HepG2 (cell line): ENCODE data around the gene ME3. TPM values are rescaled to one million over a fixed set of nuclear protein-coding genes. Genes with fewer than 3 reads are reported as not detected.

Experiments
- ATAC-seq: fragments of 200-7000 bp; cut with Tn5 transposase; 3 replicates; pipeline ENCODE4 v1.9.1; 2020; ENCODE audit warnings: mild to moderate bottlenecking, moderate library complexity
- BruUV-seq: library from RNA; stranded (reverse); fragments of 400-500 nt; replicated peaks from 2 replicates; lab custom pipeline; 2021; lab: Mats Ljungman, UMichigan
- CTCF ChIA-PET: fragments of 300-600 bp; formaldehyde crosslinking; extraction: SDS; loops from one replicate; lab custom pipeline; 2021; ENCODE audit warnings: low total read pairs, inconsistent platforms, low intra/inter-chr PET ratio; lab: Yijun Ruan, JAX
- POLR2A ChIA-PET: fragments of 350-600 bp; sonication (Branson Sonifier 250); formaldehyde crosslinking; loops from one replicate; lab custom pipeline; 2020; ENCODE audit warnings: antibody characterized with exemption, inconsistent platforms; lab: Yijun Ruan, JAX
- DNase-seq: peaks from one replicate; pipeline ENCODE4 v3.0.0-alpha.2; 2015; ENCODE audit warnings: low spot score
- FAIRE-seq: peaks from 3 replicates; lab custom pipeline; 2011; peaks lifted over from hg19 to GRCh38; lab: Jason Lieb, UNC
- H2AFZ ChIP-seq: one replicate; pipeline ENCODE4 v1.6.1; 2011; ENCODE audit warnings: low read length, inconsistent platforms
- H3K27ac ChIP-seq: fragments of 300-600 bp; 3 replicates; pipeline ENCODE4 v1.8.0; 2011; ENCODE audit warnings: mixed run types, mild to moderate bottlenecking, mixed read lengths, low read length, inconsistent platforms; ENCODE audit not compliant: insufficient read depth; ENCODE audit errors: extremely low read length
- H3K27me3 ChIP-seq, 2 experiments: fragments of 200-600 bp in 1 of 2; 2 replicates in 1 of 2; 3 replicates in 1 of 2; pipeline versions ENCODE4 v1.6.0 to v1.8.0; 2011; ENCODE audit warnings: low read length in 2 of 2, mild to moderate bottlenecking in 2 of 2, moderate library complexity in 2 of 2, inconsistent platforms in 1 of 2; ENCODE audit not compliant: insufficient read depth in 2 of 2, control insufficient read depth in 1 of 2
- H3K36me3 ChIP-seq, 2 experiments: fragments of 200-600 bp in 1 of 2; replicated peaks in 1 of 2; 2 replicates in 1 of 2; 3 replicates in 1 of 2; pipeline versions ENCODE4 v1.5.1 to v1.8.0; 2011; ENCODE audit warnings: low read length in 2 of 2, inconsistent platforms in 1 of 2; ENCODE audit not compliant: insufficient read depth in 2 of 2, control insufficient read depth in 1 of 2
- H3K4me1 ChIP-seq: 2 replicates; pipeline ENCODE4 v1.5.1; 2012; ENCODE audit warnings: low read length, inconsistent platforms; ENCODE audit not compliant: insufficient read depth
- H3K4me2 ChIP-seq: 2 replicates; pipeline ENCODE4 v1.6.0; 2011; ENCODE audit warnings: low read depth, low read length, inconsistent platforms
- H3K4me3 ChIP-seq, 3 experiments: fragments of 200-600 bp in 1 of 3; sonication (generic), shearing (Covaris generic) in 1 of 3; replicated peaks in 1 of 3; 2 replicates each; pipeline ENCODE4 v1.5.1; 2011 to 2016; ENCODE audit warnings: low read length in 3 of 3, inconsistent platforms in 2 of 3, low read depth in 2 of 3, mild to moderate bottlenecking in 2 of 3, control low read depth in 1 of 3, mixed read lengths in 1 of 3; ENCODE audit not compliant: insufficient read depth in 1 of 3
- H3K79me2 ChIP-seq: one replicate; pipeline ENCODE4 v1.6.1; 2011; ENCODE audit warnings: low read length, inconsistent platforms; ENCODE audit not compliant: insufficient read depth
- H3K9ac ChIP-seq: 2 replicates; pipeline ENCODE4 v1.6.0; 2011; ENCODE audit warnings: mild to moderate bottlenecking, low read depth, low read length, inconsistent platforms; ENCODE audit not compliant: insufficient read depth
- H3K9me3 ChIP-seq: 2 replicates; pipeline ENCODE4 v1.5.1; 2012; ENCODE audit warnings: mild to moderate bottlenecking, low read length
- H4K20me1 ChIP-seq: 2 replicates; pipeline ENCODE4 v1.6.0; 2011; ENCODE audit warnings: inconsistent platforms, mild to moderate bottlenecking, low read length, moderate library complexity; ENCODE audit not compliant: insufficient read depth
- AHR ChIP-seq: IDR thresholded peaks from 2 replicates; pipeline ENCODE4 v1.6.1; 2018; ENCODE audit warnings: missing genetic modification reagents, missing compliant biosample characterization
- BCLAF1 ChIP-seq: fragments of 450-650 bp; IDR thresholded peaks from 2 replicates; pipeline ENCODE4 v1.6.1; 2017; ENCODE audit warnings: mild to moderate bottlenecking
- GATAD2A ChIP-seq: IDR thresholded peaks from 2 replicates; pipeline ENCODE4 v1.6.1; 2016
- HNF4A ChIP-seq: sonication (generic); formaldehyde crosslinking; IDR thresholded peaks from 2 replicates; pipeline ENCODE4 v1.4.0; 2020; ENCODE audit warnings: missing genetic modification reagents
- NAIF1 ChIP-seq: sonication (generic); formaldehyde crosslinking; IDR thresholded peaks from 2 replicates; pipeline ENCODE4 v1.5.0; 2020; ENCODE audit warnings: mild to moderate bottlenecking, missing genetic modification reagents, borderline replicate concordance
- NFIC ChIP-seq: IDR thresholded peaks from 2 replicates; pipeline ENCODE4 v1.6.1; 2012; ENCODE audit warnings: mild to moderate bottlenecking, low read length, inconsistent platforms
- NFRKB ChIP-seq: fragments of 450-650 bp; IDR thresholded peaks from 2 replicates; pipeline ENCODE4 v1.6.1; 2017
- PRDM15 ChIP-seq: sonication (generic); formaldehyde crosslinking; IDR thresholded peaks from 2 replicates; pipeline ENCODE4 v1.4.0; 2020; ENCODE audit warnings: missing genetic modification reagents
- SNRNP70 ChIP-seq: fragments of 200-400 bp; formaldehyde crosslinking; IDR thresholded peaks from 2 replicates; pipeline ENCODE4 v1.6.1; 2017; ENCODE audit warnings: mild to moderate bottlenecking, low read depth, low read length, moderate library complexity
- YEATS2 ChIP-seq: sonication (generic); formaldehyde crosslinking; IDR thresholded peaks from 2 replicates; pipeline ENCODE4 v1.4.0; 2020; ENCODE audit warnings: missing genetic modification reagents, borderline replicate concordance
- ZC3H13 ChIP-seq: sonication (generic); formaldehyde crosslinking; IDR thresholded peaks from 2 replicates; pipeline ENCODE4 v1.8.1; 2023; ENCODE audit warnings: mild to moderate bottlenecking, missing genetic modification reagents, moderate library complexity
- ZNF180 ChIP-seq: sonication (generic); formaldehyde crosslinking; IDR thresholded peaks from 2 replicates; pipeline ENCODE4 v1.4.0; 2020; ENCODE audit warnings: low read depth, missing genetic modification reagents, borderline replicate concordance
- ZNF20 ChIP-seq: sonication (generic); formaldehyde crosslinking; IDR thresholded peaks from 2 replicates; pipeline ENCODE4 v1.4.0; 2020; ENCODE audit warnings: mild to moderate bottlenecking, moderate library complexity, missing genetic modification reagents
- ZNF264 ChIP-seq: sonication (generic); formaldehyde crosslinking; IDR thresholded peaks from 2 replicates; pipeline ENCODE4 v1.4.0; 2020; ENCODE audit warnings: missing genetic modification reagents
- WGBS: methylation state at CpG from one replicate; pipeline ENCODE4 v1.1.6; 2017; ENCODE audit warnings: low lambda C conversion rate; 5-methylcytosine and 5-hydroxymethylcytosine counted together
- in situ Hi-C: cut with HindIII; loops from 2 replicates; pipeline ENCODE4 v1.10.0; 2017; ENCODE audit warnings: low pct_unique_long_range_greater_than_20kb; ENCODE audit not compliant: extremely low pct_ligation_motif_present
- intact Hi-C: fragments of 100-400 bp; cut with micrococcal nuclease; formaldehyde crosslinking; loops from one replicate; pipeline ENCODE4 v1.10.0; 2022; ENCODE audit not compliant: unreplicated experiment
- polyA plus RNA-seq, 8 experiments: library from polyadenylated mRNA; depleted of rRNA in 3 of 8; stranded (reverse) in 7 of 8; unstranded in 1 of 8; fragments of >200 nt; fragmentation: Illumina TruSeq in 4 of 8; extraction: Trizol in 4 of 8; gene quantifications; 2 replicates each; pipeline versions ENCODE4 v1.2.1 to v1.2.3, GENCODE V29; 2011 to 2016; ENCODE audit warnings: low read depth in 4 of 8, missing spikeins in 1 of 8, mixed read lengths in 1 of 8; ENCODE audit not compliant: insufficient read depth in 1 of 8
- total RNA-seq, 5 experiments: library from RNA; depleted of rRNA; stranded (reverse); fragments of >200 nt; fragmentation: Illumina TruSeq; extraction: Trizol; gene quantifications; 2 replicates each; pipeline ENCODE4 v1.2.3, GENCODE V29; 2016; ENCODE audit warnings: low read depth in 1 of 5

The ME3 gene
- total and polyA plus RNA-seq, 2 of the 13 experiments (the other 11 are each of a cell fraction or from before 2014, with no cell fraction given), result not detected

- Histone ChIP-seq H3K4me1 (peaks cover 54% of the 10 kb centered on the region), H3K79me2 (no peaks in the 10 kb centered on the region), H4K20me1 (no peaks in the 10 kb centered on the region), H3K4me2 (no peak overlapping the region), H3K4me3 (no peak overlapping the region), H2AFZ (no peak overlapping the region), H3K27ac (no peak overlapping the region), H3K9ac (no peak overlapping the region), H3K9me3 (no peaks in the 10 kb centered on the region), H3K36me3 (no peaks in the 10 kb centered on the region), H3K27me3 (no peaks in the 10 kb centered on the region; a peak in 1 of 5 replicates)
- ATAC-seq (no peak), FAIRE-seq (no peak), DNase-seq (no peak)
- no TSS peak for BruUV-seq
- TF ChIP-seq GATAD2A (CRISPR knock-in tag), result 0 out of 2 replicates have a peak, but pooled peaks have one; percentile 12
- peak; percentile 57 for TF ChIP-seq HNF4A
- no peak for TF ChIP-seq NFRKB
- ChIA-PET CTCF (no interaction called here), POLR2A (interaction anchor here (3.1 kb wide), 1 partner anchor 22 kb away, joined by 9 read pairs; no protein-coding TSS in a partner anchor)
- intact Hi-C loops, result no loop called here
- 33% methylated on average over 3 of the region's 3 CpGs for WGBS
- in situ Hi-C loops, result no loop called here
Measured at GRCh38 chr11:86506235-86506634, 166.2 kb downstream of the ME3 start.

- Histone ChIP-seq H3K4me3 (no peak overlapping the region), H3K4me2 (no peak overlapping the region), H4K20me1 (no peaks in the 10 kb centered on the region), H3K4me1 (peaks cover 43% of the 10 kb centered on the region), H3K9ac (no peak overlapping the region), H3K27me3 (no peaks in the 10 kb centered on the region; a peak in 1 of 5 replicates), H3K79me2 (no peaks in the 10 kb centered on the region), H2AFZ (no peak overlapping the region), H3K27ac (no peak overlapping the region), H3K36me3 (no peaks in the 10 kb centered on the region), H3K9me3 (no peaks in the 10 kb centered on the region)
- DNase-seq, result no peak
- ChIA-PET POLR2A (no interaction called here), CTCF (no interaction called here)
- 87% methylated on average over 4 of the region's 4 CpGs for WGBS
- intact Hi-C loops, result no loop called here
- ATAC-seq, result no peak
- FAIRE-seq, result no peak
- BruUV-seq, result no TSS peak
- in situ Hi-C loops, result no loop called here
- TF ChIP-seq SNRNP70, result no peak
- no peak for TF ChIP-seq PRDM15 (CRISPR knock-in tag)
- no peak for TF ChIP-seq AHR (CRISPR knock-in tag)
- TF ChIP-seq ZNF180 (CRISPR knock-in tag), result no peak
- no peak for TF ChIP-seq NFIC
- TF ChIP-seq BCLAF1, result no peak
- TF ChIP-seq ZC3H13 (CRISPR knock-in tag), result no peak
- no peak for TF ChIP-seq ZNF20 (CRISPR knock-in tag)
- no peak for TF ChIP-seq NAIF1 (CRISPR knock-in tag)
- no peak for TF ChIP-seq YEATS2
- no peak for TF ChIP-seq ZNF264
Measured at GRCh38 chr11:86503131-86503530, 169.3 kb downstream of the ME3 start.
